GM12873 (cell line): Measurements from ENCODE around the gene EXOC6B.

Experiments used
- TF ChIP-seq, protein P1 (sequence below): IDR thresholded peaks from 2 replicates; pipeline ENCODE4 v1.5.1; 2012; ENCODE audit warnings: low read depth, mild to moderate bottlenecking, moderate library complexity, low read length, control low read depth; ENCODE audit not compliant: insufficient read depth; ENCODE audit errors: missing control alignments

The EXOC6B gene

DNA sequence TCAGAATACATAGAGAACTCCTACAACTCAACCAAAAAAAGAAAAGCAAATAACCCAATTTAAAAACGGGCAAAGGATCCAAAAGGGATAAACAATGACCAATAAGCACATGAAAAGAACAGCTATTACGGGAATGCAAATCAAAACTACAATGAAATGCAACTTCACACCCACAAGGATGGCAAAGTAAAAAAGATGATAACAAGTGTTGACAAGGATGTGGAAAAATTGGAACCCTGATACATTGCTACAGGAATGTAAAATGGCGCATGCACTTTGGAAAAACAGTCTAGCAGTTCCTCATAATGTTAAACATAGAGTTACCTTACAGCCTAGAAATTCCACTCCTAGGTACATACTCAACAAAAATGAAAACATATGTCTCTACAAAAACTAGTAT lies 4.7 kb downstream of the EXOC6B start:
- TF ChIP-seq, protein P1, sequence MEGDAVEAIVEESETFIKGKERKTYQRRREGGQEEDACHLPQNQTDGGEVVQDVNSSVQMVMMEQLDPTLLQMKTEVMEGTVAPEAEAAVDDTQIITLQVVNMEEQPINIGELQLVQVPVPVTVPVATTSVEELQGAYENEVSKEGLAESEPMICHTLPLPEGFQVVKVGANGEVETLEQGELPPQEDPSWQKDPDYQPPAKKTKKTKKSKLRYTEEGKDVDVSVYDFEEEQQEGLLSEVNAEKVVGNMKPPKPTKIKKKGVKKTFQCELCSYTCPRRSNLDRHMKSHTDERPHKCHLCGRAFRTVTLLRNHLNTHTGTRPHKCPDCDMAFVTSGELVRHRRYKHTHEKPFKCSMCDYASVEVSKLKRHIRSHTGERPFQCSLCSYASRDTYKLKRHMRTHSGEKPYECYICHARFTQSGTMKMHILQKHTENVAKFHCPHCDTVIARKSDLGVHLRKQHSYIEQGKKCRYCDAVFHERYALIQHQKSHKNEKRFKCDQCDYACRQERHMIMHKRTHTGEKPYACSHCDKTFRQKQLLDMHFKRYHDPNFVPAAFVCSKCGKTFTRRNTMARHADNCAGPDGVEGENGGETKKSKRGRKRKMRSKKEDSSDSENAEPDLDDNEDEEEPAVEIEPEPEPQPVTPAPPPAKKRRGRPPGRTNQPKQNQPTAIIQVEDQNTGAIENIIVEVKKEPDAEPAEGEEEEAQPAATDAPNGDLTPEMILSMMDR: no peak

DNA sequence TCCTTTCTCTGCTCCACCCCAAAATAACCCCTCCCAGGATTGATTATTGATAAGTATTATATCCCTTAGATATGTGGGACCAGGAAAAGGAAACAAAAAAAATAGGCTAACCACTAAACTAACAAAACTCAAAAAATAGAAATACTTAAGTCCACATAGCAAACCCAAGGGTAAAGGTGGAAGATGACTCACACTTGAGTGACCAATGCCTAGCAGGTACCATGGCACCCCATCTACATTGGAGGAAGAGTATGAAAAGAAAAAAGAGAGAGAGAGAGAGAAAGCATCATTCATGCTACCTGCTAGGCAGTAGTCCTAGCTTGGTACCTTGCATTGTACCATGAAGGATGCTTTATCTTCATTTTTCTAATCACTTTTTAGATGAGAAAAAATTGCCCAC lies 6.3 kb downstream of the EXOC6B start:
- TF ChIP-seq, protein P1: no peak

DNA sequence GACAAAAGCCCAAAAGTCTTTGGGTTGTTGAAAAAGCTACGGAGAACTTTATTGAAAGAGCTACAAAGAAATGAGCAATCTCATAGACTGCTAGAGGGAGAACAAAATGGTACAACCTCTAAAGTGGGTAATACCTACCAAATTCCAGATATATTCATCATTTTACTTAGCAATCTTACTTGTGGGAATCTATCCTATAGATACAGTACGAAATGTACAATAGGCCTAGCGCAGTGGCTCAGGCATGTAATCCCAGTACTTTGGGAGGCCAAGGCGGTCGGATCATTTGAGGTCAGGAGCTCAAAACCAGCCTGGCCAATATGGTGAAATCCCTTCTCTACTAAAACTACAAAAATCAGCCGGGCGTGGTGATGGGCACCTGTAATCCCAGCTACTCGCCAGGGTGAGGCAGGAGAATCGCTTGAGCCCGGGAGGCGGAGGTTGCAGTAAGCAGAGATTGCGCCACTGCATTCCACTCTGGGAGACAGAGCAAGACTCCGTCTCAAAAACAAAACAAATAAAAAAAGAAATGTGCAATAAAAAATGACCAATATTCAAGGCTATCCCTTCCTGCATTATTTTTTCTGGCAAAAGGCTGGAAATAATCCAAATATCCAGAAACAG lies 10.1 kb downstream of the EXOC6B start:
- TF ChIP-seq, protein P1: no peak

DNA sequence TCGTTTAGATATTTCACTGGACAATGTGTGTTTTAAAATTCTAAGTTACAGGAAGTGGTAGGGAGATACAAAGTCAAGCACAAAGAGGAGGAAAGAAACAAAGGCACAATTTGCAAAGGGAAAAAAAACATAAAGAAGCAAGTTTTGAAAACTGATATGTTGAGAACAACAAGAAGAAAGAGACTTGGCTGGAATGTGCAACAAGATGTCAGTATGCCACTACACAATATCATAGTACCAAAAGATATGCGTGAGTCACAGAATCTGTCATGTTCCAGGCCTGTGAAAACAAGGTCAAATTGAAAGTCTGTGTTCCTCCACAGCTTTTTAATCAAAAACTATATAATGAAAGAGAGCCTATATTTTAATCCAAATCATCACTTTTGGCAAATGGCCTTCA lies 12.0 kb downstream of the EXOC6B start:
- TF ChIP-seq, protein P1: no peak

DNA sequence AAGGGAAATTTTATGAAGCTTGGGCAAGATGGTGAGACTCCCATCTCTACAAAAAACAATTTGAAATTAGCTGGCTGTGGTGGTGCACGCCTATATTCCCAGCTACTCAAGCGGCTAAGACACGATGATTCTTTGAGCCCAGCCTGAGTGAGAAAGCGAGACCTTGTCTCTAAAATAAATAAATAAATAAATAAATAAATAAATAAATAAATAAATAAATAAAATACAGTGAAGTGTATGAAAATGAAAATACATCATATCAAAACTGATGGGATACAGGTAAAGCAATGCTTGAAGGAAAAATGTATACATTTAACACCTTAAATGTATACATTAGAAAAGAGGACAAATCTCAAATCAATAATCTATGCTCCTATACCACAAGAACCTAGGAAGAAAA lies 15.7 kb downstream of the EXOC6B start:
- TF ChIP-seq, protein P1: no peak

DNA sequence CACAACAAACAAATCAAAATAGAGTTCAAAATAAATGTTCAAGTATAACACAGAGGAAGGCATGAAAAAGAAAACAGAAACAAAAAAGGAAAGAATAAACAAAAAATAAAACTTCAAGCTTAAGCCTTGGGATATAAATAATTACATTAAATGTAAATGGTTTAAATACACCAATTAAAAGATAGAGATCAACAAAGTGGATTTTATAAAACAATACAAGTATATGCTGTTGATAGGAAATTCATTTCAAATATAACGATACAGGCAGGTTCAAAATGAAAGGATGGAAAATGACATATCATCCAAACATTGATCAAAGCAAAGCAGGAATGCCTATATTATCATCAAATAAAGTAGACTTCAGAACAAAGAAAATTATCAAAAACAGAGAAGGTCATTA lies 16.7 kb downstream of the EXOC6B start:
- TF ChIP-seq, protein P1: no peak

DNA sequence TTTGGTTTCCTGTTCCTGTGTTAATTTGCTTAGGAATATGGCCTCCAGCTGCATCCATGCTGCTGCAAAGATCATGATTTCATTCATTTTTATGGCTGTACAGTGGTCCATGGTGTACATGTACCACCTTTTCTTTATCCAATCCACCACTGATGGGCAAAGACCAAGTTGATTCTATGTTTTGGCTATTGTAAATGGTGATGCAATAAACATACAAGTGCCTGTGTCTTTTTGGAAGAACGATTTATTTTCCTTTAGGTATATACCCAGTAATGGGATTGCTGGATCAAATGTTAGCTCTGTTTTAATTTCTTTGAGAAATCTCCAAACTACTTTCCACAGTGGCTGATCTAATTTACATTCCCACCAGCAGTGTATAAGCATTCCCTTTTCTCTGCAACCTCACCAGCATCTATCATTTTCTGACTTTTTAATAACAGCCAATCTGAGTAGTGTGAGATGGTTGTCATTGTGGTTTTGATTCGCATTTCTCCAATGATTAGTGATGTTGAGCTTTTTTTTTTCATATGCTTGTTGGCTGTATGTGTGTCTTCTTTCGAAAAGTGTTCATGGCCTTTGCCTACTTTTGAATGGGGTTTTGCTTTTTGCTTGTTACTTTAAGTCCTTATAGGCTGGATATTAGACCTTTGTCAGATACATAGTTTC lies 19.4 kb downstream of the EXOC6B start:
- TF ChIP-seq, protein P1: no peak
